Keratinocyte (primary cell): ENCODE results near the gene GPR15. TPM values are rescaled to one million over a fixed set of nuclear protein-coding genes. Genes with fewer than 3 reads are reported as not detected.

ENCODE experiments used
- DNase-seq: peaks from one replicate; pipeline ENCODE4 v3.0.0-alpha.2; 2011; ENCODE audit warnings: low read depth, missing footprints, low spot score
- FAIRE-seq: peaks from 2 replicates; lab custom pipeline; 2011; peaks lifted over from hg19 to GRCh38; lab: Jason Lieb, UNC
- H2AFZ ChIP-seq: 2 replicates; pipeline ENCODE4 v1.6.0; 2012; ENCODE audit warnings: low read length, control low read depth, inconsistent platforms; ENCODE audit not compliant: control insufficient read depth
- H3K27ac ChIP-seq: 2 replicates; pipeline ENCODE4 v1.5.1; 2011; ENCODE audit warnings: low read length; ENCODE audit not compliant: control insufficient read depth, insufficient read depth
- H3K27me3 ChIP-seq: 3 replicates; pipeline ENCODE4 v1.6.0; 2011; ENCODE audit warnings: low read length; ENCODE audit not compliant: control insufficient read depth, insufficient read depth; ENCODE audit errors: extremely low read depth
- H3K36me3 ChIP-seq, 2 experiments: 2 replicates in 1 of 2; 3 replicates in 1 of 2; pipeline ENCODE4 v1.5.1; 2011; ENCODE audit warnings: low read length in 2 of 2, mild to moderate bottlenecking in 1 of 2; ENCODE audit not compliant: control insufficient read depth in 2 of 2, insufficient read depth in 2 of 2; ENCODE audit errors: extremely low read depth in 1 of 2
- H3K4me1 ChIP-seq: 3 replicates; pipeline ENCODE4 v1.5.1; 2011; ENCODE audit warnings: low read length; ENCODE audit not compliant: control insufficient read depth, insufficient read depth; ENCODE audit errors: extremely low read depth
- H3K4me2 ChIP-seq: 3 replicates; pipeline ENCODE4 v1.6.0; 2011; ENCODE audit warnings: low read depth, low read length; ENCODE audit not compliant: control insufficient read depth, insufficient read depth; ENCODE audit errors: extremely low read depth
- H3K4me3 ChIP-seq, 3 experiments: fragments of 200-600 bp in 1 of 3; sonication (generic) in 1 of 3; 2 replicates in 2 of 3; 3 replicates in 1 of 3; pipeline ENCODE4 v1.5.1; 2011 to 2016; ENCODE audit warnings: low read length in 3 of 3, mild to moderate bottlenecking in 3 of 3, control low read depth in 2 of 3, inconsistent platforms in 1 of 3, low read depth in 1 of 3, mixed read lengths in 1 of 3, mixed run types in 1 of 3, moderate library complexity in 1 of 3; ENCODE audit not compliant: control insufficient read depth in 2 of 3, insufficient read depth in 2 of 3; ENCODE audit errors: extremely low read depth in 1 of 3
- H3K79me2 ChIP-seq: 2 replicates; pipeline ENCODE4 v1.6.0; 2012; ENCODE audit warnings: low read length; ENCODE audit not compliant: control insufficient read depth, insufficient read depth
- H3K9ac ChIP-seq: 3 replicates; pipeline ENCODE4 v1.6.0; 2011; ENCODE audit warnings: low read length; ENCODE audit not compliant: control insufficient read depth, insufficient read depth; ENCODE audit errors: extremely low read depth
- H3K9me1 ChIP-seq: 3 replicates; pipeline ENCODE4 v1.6.0; 2011; ENCODE audit warnings: low read length; ENCODE audit not compliant: control insufficient read depth, insufficient read depth; ENCODE audit errors: extremely low read depth
- H3K9me3 ChIP-seq: 2 replicates; pipeline ENCODE4 v1.5.1; 2012; ENCODE audit warnings: low read depth, low read length; ENCODE audit not compliant: control insufficient read depth
- H4K20me1 ChIP-seq: 3 replicates; pipeline ENCODE4 v1.6.0; 2011; ENCODE audit warnings: low read length; ENCODE audit not compliant: control insufficient read depth, insufficient read depth; ENCODE audit errors: extremely low read depth
- EZH2 ChIP-seq: IDR thresholded peaks from one replicate; pipeline ENCODE4 v1.6.1; 2012; ENCODE audit warnings: inconsistent platforms, mild to moderate bottlenecking, low read length, moderate library complexity
- dilution Hi-C: fragments of 300-500 bp; cut with MboI; formaldehyde crosslinking; loops from one replicate; pipeline ENCODE4 v1.7.0; 2020; ENCODE audit warnings: low sequenced_read_pairs; ENCODE audit not compliant: extremely low pct_ligation_motif_present
- polyA plus RNA-seq, 5 experiments: library from polyadenylated mRNA; depleted of rRNA in 3 of 5; stranded (reverse) in 3 of 5; stranded (forward) in 1 of 5; unstranded in 1 of 5; fragments of >200 nt; gene quantifications; 1 replicate in 1 of 5; 2 replicates in 3 of 5; 3 replicates in 1 of 5; pipeline versions ENCODE4 v1.2.1 to v1.2.3, GENCODE V29; 2011 to 2012; ENCODE audit warnings: missing spikeins in 2 of 5, low read depth in 1 of 5, low replicate concordance in 1 of 5
- TF ChIP-seq, protein P1 (sequence below), 3 experiments: IDR thresholded peaks in 1 of 3; conservative IDR thresholded peaks in 1 of 3; optimal IDR thresholded peaks in 1 of 3; 2 replicates in 2 of 3; 3 replicates in 1 of 3; pipeline versions ENCODE3 to v1.5.1; 2011; ENCODE audit warnings: low read length in 3 of 3, mild to moderate bottlenecking in 3 of 3, moderate library complexity in 2 of 3, control low read depth in 1 of 3, inconsistent platforms in 1 of 3; ENCODE audit not compliant: insufficient read depth in 2 of 3; ENCODE audit errors: extremely low read depth in 1 of 3

Gene GPR15
- polyA plus RNA-seq, 1 donor (not counting 4 experiments of a cell fraction or from before 2014, with no cell fraction given), result not detected

DNA sequence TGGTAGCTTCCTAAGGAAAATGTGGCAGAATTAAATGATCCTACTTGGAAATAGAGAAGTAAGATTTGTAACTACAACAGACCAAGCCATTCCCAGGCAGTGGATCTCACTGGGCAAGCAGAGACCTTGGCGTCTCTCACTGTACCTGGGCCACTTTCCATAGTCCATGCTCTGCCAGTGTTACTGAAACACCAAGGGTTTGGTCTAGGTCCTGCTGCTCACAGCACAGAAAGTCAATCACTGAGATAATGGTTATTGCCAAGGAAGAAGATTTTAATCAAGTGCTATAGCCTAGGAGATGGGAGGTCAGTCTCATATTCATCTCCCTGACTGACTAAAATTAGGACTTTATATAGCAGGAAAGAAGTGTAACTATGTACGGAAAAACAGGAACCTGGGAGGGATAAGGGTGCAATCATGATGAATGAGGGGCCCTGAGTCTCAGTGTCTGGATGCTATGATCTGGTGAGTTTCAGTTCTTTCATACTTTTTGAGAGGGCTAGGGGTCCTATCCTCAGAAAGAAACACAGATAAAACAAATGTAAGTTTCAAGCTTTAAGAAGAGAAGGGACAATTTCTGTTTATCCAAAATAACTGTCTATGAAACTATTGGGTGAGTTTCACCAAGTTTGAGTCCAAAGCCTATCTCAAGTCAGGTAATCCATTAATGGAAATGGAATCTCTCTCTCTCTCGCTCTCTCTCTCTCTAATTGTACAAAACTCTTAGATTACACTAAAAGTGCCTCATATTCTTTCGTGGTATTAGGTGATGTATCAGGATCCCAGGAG is 20.6 kb downstream of the GPR15 start:
- no peaks in the 10 kb centered on the region for H3K36me3 ChIP-seq
- DNase-seq (no peak), FAIRE-seq (no peak)
- dilution Hi-C loops, result no loop called here
- no peak for TF ChIP-seq EZH2
- TF ChIP-seq, protein P1, sequence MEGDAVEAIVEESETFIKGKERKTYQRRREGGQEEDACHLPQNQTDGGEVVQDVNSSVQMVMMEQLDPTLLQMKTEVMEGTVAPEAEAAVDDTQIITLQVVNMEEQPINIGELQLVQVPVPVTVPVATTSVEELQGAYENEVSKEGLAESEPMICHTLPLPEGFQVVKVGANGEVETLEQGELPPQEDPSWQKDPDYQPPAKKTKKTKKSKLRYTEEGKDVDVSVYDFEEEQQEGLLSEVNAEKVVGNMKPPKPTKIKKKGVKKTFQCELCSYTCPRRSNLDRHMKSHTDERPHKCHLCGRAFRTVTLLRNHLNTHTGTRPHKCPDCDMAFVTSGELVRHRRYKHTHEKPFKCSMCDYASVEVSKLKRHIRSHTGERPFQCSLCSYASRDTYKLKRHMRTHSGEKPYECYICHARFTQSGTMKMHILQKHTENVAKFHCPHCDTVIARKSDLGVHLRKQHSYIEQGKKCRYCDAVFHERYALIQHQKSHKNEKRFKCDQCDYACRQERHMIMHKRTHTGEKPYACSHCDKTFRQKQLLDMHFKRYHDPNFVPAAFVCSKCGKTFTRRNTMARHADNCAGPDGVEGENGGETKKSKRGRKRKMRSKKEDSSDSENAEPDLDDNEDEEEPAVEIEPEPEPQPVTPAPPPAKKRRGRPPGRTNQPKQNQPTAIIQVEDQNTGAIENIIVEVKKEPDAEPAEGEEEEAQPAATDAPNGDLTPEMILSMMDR (optimal IDR thresholded peaks at IDR 0.05 in 1 of 3, IDR thresholded peaks at IDR 0.05 in 1 of 3, conservative IDR thresholded peaks at IDR 0.05 in 1 of 3; ENCODE audit: extremely low read depth in 1 of 3, insufficient read depth in 2 of 3, low read length in 3 of 3), result no peak
- no peaks in the 10 kb centered on the region for H3K9me3 ChIP-seq
- H3K4me1 ChIP-seq, result no peaks in the 10 kb centered on the region
- no peak overlapping the region for H3K9ac ChIP-seq
- no peaks in the 10 kb centered on the region for H3K9me1 ChIP-seq
- no peaks in the 10 kb centered on the region for H4K20me1 ChIP-seq
- H3K79me2 ChIP-seq, result no peaks in the 10 kb centered on the region
- no peak overlapping the region for H2AFZ ChIP-seq
- no peaks in the 10 kb centered on the region for H3K27me3 ChIP-seq
- H3K4me3 ChIP-seq, result no peak overlapping the region
- no peak overlapping the region for H3K27ac ChIP-seq
- no peak overlapping the region for H3K4me2 ChIP-seq

DNA sequence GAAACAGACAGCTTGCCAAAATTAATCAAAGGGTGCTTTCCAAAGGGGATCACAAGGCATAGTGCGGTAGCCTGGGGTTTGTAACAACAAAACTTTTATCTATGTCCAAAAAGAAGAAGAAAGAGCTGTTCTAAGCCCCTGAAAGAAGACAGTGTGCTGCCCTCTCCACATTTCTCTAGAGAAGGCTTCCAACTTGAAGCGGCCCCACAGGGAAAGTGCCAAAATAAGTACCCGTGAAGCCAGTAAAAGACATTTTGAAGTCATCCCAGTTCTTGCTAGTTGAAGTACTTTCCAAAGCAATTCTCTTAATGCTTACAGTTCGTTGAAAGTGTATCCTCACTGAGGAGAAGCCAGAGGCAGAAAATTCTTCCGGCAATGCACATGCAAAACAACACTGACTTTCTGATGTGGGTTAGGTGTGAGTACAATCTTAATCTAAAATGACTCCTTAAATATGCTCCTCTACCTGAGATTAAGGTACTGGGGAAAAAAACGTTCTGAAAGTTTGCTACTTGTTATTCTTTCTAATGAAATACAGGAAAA is 21.3 kb downstream of the GPR15 start:
- H3K4me1 ChIP-seq, result no peaks in the 10 kb centered on the region
- no peak for FAIRE-seq
- H3K9ac ChIP-seq, result no peak overlapping the region
- no peak overlapping the region for H3K4me2 ChIP-seq
- H3K9me1 ChIP-seq, result no peaks in the 10 kb centered on the region
- H3K27me3 ChIP-seq, result no peaks in the 10 kb centered on the region
- no peak for DNase-seq
- no peak overlapping the region for H2AFZ ChIP-seq
- H3K79me2 ChIP-seq, result no peaks in the 10 kb centered on the region
- H4K20me1 ChIP-seq, result no peaks in the 10 kb centered on the region
- dilution Hi-C loops, result no loop called here
- TF ChIP-seq EZH2, result no peak
- TF ChIP-seq, protein P1 (optimal IDR thresholded peaks at IDR 0.05 in 1 of 3, IDR thresholded peaks at IDR 0.05 in 1 of 3, conservative IDR thresholded peaks at IDR 0.05 in 1 of 3; ENCODE audit: extremely low read depth in 1 of 3, insufficient read depth in 2 of 3, low read length in 3 of 3), result no peak
- H3K36me3 ChIP-seq, result no peaks in the 10 kb centered on the region
- no peak overlapping the region for H3K27ac ChIP-seq
- no peak overlapping the region for H3K4me3 ChIP-seq
- no peaks in the 10 kb centered on the region for H3K9me3 ChIP-seq
